T47D (cell line): ENCODE measurements around the gene ABHD10.

Experiments used
- DNase-seq, 2 experiments: peaks; one replicate each; pipeline versions ENCODE4 v3.0.0 to v3.0.0-alpha.2; 2011 to 2012; ENCODE audit warnings: low read depth in 1 of 2, low spot score in 1 of 2
- JUND ChIP-seq: IDR thresholded peaks from 2 replicates; pipeline ENCODE4 v1.6.1; 2012; ENCODE audit warnings: low read depth
- in situ Hi-C: cut with HindIII; loops from 2 replicates; pipeline ENCODE4 v1.10.0; 2016; ENCODE audit warnings: low sequenced_read_pairs, low pct_unique_long_range_greater_than_20kb

The ABHD10 gene

GRCh38 chr3:112011376-112011940 is 32.6 kb downstream of the ABHD10 start:
- no peak for TF ChIP-seq JUND
- in situ Hi-C loops: no loop called here
- DNase-seq: no peak

- in situ Hi-C loops: no loop called here
- no peak for TF ChIP-seq JUND
- DNase-seq: no peak
Observed at GRCh38 chr3:112012205-112012992, 33.6 kb downstream of the ABHD10 start.

- DNase-seq: peak; percentile 37 to 77
- no peak for TF ChIP-seq JUND
- in situ Hi-C loops: no loop called here
Observed at GRCh38 chr3:112013058-112013783, 34.4 kb downstream of the ABHD10 start.

GRCh38 chr3:112013784-112014143 is 34.9 kb downstream of the ABHD10 start:
- no peak for DNase-seq
- in situ Hi-C loops: no loop called here
- no peak for TF ChIP-seq JUND

- no peak for DNase-seq
- TF ChIP-seq JUND: no peak
- in situ Hi-C loops: no loop called here
Observed at GRCh38 chr3:112017091-112017490, 38.3 kb downstream of the ABHD10 start.

DNA sequence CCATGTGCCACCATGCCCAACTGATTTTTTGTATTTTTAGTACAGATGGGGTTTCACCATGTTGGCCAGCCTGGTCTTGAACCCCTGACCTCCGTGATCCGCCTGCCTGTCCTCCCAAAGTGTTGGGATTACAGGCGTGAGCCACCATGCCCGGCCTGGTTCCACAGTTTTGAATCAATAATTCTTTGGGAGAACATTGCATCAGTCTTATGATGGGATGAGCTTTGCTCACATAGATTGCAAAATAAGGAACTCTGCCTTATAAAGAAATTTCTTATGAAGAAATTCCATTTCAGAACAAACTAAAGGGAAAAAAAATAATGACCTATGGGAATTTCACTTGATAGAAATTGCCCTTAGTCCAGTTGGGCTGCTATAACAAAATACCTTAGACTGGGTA is 39.9 kb downstream of the ABHD10 start:
- in situ Hi-C loops: no loop called here
- no peak for TF ChIP-seq JUND
- no peak for DNase-seq

- no peak for TF ChIP-seq JUND
- in situ Hi-C loops: no loop called here
- no peak for DNase-seq
Observed at GRCh38 chr3:112019716-112020115, 40.9 kb downstream of the ABHD10 start.

GRCh38 chr3:112020674-112021085 is 41.9 kb downstream of the ABHD10 start:
- DNase-seq: no peak
- in situ Hi-C loops: no loop called here
- TF ChIP-seq JUND: no peak

DNA sequence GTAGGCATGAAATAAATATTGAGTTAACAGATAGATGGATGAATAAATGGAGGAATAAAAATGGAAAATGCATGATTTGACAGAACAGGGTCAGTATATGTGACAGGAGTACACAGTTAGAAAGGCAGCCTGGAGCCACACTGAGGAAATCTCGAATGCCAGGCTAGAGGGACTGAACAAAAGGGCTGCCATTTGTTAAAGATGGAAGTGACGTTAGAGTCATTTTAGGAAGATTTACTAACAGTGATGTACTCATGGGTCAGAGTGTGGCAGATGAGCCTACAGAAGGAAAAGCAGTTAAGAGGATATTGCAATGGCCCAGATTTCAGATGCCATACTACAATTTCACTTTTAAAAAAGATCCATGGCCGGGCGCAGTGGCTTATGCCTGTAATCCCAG is 48.3 kb downstream of the ABHD10 start:
- DNase-seq: no peak
- in situ Hi-C loops: no loop called here
- no peak for TF ChIP-seq JUND

GRCh38 chr3:112027826-112028225 is 49.0 kb downstream of the ABHD10 start:
- no peak for TF ChIP-seq JUND
- DNase-seq: no peak
- in situ Hi-C loops: no loop called here

DNA sequence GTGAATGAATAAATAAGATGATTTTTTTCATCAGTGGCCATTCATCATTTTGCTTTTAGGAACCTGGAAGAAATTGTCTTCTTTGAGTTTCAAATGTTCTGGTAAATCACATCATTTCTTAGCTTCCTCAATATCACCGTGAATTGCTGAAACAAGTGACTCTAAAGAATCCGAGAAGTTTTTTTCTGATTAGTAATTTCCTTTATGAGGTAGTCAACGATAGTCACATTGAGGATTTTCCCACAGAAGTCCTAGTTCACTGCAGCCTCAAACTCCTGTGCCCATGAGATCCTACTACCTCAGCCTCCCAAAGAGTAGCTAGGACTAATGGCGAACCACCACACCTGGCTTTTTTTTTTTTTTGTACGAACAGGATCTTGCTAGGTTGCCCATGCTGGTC is 52.1 kb downstream of the ABHD10 start:
- in situ Hi-C loops: no loop called here
- no peak for TF ChIP-seq JUND
- no peak for DNase-seq

- no peak for TF ChIP-seq JUND
- in situ Hi-C loops: no loop called here
- DNase-seq: no peak
Observed at GRCh38 chr3:112032098-112032731, 53.4 kb downstream of the ABHD10 start.

- in situ Hi-C loops: no loop called here
- TF ChIP-seq JUND: no peak
- no peak for DNase-seq
Observed at GRCh38 chr3:112034436-112034835, 55.6 kb downstream of the ABHD10 start, which contains the start of gene TMPRSS7. TSS of gene TMPRSS7 (plus strand) at chr3:112034736. CDS start at chr3:112034846, 110 bp downstream.
